HG03095 (cell line): ENCODE results near the gene TNFRSF6B.

ENCODE experiments used
- ATAC-seq: cut with Tn5 transposase; IDR thresholded peaks from one replicate; pipeline ENCODE4 v1.9.1; 2021; ENCODE audit warnings: moderate library complexity; ENCODE audit not compliant: unreplicated experiment

Gene TNFRSF6B

GRCh38 chr20:63682384-63683139, 13.9 kb upstream of the TNFRSF6B start:
- ATAC-seq = no peak

- no peak for ATAC-seq
Measured at GRCh38 chr20:63685269-63686026, 11.0 kb upstream of the TNFRSF6B start.

DNA sequence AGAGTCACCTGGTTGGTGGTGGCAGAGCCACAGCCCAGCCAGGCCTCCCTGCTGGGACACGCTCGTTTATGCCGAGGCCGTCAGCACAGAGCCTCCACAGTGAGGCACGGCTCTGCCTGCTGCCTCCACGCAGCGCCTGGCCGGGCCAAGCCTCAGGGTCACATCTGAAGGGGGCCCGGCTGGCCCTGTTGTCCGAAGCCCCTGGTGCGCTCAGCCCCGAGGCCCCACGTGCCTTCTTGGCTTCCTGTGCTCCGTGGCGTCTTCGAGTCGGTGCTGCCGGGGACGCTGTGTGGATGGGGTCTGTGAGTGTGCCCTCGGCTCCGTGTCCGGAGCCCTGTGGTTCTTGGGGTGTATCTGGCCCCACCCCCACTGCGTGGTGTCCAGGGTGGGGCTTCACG, 10.4 kb upstream of the TNFRSF6B start:
- no peak for ATAC-seq

DNA sequence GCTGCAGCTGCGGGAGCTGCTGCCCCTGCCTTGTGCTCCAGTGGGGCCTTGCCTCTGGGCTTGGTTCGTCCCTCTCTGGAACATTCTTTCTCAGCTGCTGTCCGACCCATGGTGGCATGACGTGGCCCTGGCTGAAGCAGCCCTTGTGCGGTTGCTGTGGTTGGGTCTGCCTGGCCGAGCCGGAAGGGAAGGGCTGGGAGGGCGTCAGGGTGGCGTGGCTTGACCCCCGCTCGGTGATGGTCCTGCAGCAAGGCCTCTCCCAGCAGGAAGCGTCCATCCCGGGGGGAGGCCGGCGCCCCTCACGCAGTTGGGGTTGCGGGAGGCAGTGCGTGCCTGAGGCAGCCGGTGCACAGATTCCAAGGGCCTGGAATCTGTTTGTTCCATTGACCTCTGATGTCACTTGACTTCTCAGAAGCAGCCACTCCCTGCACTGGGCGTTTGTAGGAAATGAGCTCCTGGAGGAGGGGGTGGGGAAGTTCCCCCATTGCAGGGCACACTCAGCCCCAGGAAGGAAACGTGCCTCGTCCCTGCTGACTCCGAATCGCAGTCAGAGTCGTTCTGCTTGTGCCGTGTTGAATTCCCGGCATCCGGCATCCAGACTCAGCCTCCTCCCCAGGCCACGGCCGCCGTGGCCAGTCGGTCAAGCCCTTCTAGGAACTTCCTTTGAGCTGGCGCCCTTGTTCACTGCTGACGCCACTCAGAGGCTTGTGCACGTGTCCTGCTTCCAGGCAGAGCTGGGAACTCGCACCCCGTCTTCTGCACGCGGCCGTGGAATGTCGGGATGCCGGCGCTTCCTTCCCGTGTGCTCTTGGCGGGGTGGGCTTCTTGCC, 9.7 kb upstream of the TNFRSF6B start:
- ATAC-seq = no peak

DNA sequence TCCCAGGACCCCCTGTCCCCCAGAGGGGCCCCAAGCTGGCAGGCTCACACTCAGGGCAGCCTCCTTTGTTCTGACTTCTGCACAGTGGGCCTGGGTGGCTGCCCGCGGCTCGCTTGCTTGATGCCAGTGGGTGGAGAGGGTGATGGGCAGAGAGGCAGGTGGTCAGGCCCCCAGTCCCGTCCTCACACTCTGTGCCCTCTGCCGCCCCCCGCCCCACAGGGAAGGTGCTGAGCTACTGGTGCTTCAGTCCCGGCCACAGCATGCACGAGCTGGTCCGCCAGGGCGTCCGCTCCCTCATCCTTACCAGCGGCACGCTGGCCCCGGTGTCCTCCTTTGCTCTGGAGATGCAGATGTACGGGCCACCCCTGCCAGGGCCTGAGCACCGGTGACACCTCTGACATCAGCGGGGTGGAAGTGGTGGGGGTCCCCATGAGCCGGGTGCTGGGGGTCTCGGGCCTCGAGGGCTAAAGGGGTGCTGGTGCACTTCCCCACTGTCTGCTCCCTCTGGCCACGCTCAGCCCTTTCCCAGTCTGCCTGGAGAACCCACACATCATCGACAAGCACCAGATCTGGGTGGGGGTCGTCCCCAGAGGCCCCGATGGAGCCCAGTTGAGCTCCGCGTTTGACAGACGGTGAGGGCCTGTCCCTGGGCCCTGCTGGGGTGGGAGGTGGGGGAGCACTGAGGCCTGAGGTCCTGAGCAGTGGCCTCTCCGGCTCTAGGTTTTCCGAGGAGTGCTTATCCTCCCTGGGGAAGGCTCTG, 8.9 kb upstream of the TNFRSF6B start:
- ATAC-seq = no peak

GRCh38 chr20:63688228-63689045, 8.0 kb upstream of the TNFRSF6B start:
- no peak for ATAC-seq

- ATAC-seq = no peak
Measured at GRCh38 chr20:63689046-63690002, 7.1 kb upstream of the TNFRSF6B start.

DNA sequence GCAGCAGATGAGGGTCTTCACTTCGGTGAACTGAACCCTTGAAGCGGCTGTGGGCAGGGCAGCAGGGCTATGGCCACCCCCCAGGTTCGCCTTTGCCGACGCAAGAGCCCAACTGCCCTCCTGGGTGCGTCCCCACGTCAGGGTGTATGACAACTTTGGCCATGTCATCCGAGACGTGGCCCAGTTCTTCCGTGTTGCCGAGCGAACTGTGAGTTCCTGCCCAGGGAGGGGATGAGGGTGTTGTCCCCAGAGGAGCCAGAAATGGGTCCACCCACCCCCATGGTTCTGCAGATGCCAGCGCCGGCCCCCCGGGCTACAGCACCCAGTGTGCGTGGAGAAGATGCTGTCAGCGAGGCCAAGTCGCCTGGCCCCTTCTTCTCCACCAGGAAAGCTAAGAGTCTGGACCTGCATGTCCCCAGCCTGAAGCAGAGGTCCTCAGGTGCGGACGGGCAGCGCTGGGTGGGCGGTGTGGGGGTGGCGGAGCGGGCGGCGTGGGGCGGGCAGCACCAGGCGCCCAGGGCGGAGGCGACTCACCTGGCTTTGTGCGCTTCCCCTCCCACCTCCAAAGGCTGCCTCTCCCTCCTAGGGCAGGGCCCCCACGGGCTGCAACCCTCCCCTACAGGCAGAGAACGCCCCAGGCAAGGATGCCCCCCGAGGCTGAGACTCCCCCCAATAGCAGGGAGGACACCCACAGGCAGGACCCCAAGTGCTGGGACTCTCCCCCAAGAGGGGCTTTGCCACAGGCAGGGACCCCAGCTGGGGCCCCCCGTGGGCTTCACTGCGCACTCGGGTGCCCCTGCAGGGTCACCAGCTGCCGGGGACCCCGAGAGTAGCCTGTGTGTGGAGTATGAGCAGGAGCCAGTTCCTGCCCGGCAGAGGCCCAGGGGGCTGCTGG, 6.2 kb upstream of the TNFRSF6B start:
- no peak for ATAC-seq

- ATAC-seq = no peak
Measured at GRCh38 chr20:63690898-63691710, 5.3 kb upstream of the TNFRSF6B start.

GRCh38 chr20:63691711-63692435, 4.6 kb upstream of the TNFRSF6B start:
- no peak for ATAC-seq

GRCh38 chr20:63692436-63693082, 3.9 kb upstream of the TNFRSF6B start:
- ATAC-seq = no peak

DNA sequence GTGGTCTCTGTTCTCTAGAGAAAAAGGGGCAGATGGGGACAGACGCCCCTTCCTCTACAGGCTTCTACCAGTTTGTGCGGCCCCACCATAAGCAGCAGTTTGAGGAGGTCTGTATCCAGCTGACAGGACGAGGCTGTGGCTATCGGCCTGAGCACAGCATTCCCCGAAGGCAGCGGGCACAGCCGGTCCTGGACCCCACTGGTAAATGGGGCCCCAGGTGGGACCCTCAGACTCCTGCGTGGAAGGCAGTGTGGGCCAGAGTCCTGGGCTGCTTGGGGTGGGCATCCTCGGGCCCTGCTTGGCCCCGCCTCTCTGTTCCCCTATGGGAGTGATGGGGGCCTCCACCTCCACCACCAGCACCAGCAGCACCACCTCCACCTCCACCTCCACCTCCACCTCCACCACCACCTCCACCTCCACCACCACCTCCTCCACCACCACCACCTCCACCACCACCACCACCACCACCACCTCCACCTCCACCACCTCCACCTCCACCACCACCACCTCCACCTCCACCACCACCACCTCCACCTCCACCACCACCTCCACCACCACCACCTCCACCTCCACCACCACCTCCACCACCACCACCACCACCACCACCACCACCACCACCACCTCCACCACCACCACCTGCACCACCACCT, 3.2 kb upstream of the TNFRSF6B start:
- ATAC-seq = no peak

GRCh38 chr20:63693733-63694583, 2.5 kb upstream of the TNFRSF6B start:
- ATAC-seq = no peak
